Ovary (tissue), 9 donors: Measurements from ENCODE around the gene THRA. TPM values are rescaled to one million over a fixed set of nuclear protein-coding genes. Genes with fewer than 3 reads are reported as not detected.

ENCODE experiments used
- DNase-seq, 5 donors: peaks; one replicate each; pipeline ENCODE4 v3.0.0-alpha.2; 2019 to 2020
- H3K27ac ChIP-seq, 2 donors: fragments of 200-600 bp; one replicate each; pipeline versions ENCODE4 v1.5.1 to v1.8.0; 2019 to 2022
- H3K27me3 ChIP-seq: fragments of 200-600 bp; one replicate; pipeline ENCODE4 v1.8.0; 2022
- H3K36me3 ChIP-seq: fragments of 200-600 bp; sonication (generic); one replicate; pipeline ENCODE4 v1.5.1; 2019
- H3K4me1 ChIP-seq: one replicate; pipeline ENCODE4 v1.8.1; 2013; ENCODE audit warnings: mild to moderate bottlenecking, moderate library complexity; ENCODE audit not compliant: insufficient read depth
- H3K4me3 ChIP-seq: fragments of 200-600 bp; sonication (generic); one replicate; pipeline ENCODE4 v1.5.1; 2017
- H3K9me3 ChIP-seq, 2 donors: fragments of 200-600 bp in 1 of 2; sonication (generic) in 1 of 2; one replicate each; pipeline versions ENCODE4 v1.5.1 to v1.8.1; 2013 to 2019; ENCODE audit warnings: mild to moderate bottlenecking in 1 of 2, moderate library complexity in 1 of 2
- EP300 ChIP-seq: sonication (generic); formaldehyde crosslinking; IDR thresholded peaks from one replicate; pipeline ENCODE4 v1.6.1; 2017; ENCODE audit warnings: antibody characterized with exemption
- POLR2A ChIP-seq: fragments of 450-650 bp; IDR thresholded peaks from one replicate; pipeline ENCODE4 v1.6.1; 2017; ENCODE audit warnings: antibody characterized with exemption, mild to moderate bottlenecking, moderate library complexity
- WGBS, 3 donors: extraction: QIAGEN DNeasy Blood & Tissue Kit in 1 of 3; methylation state at CpG; one replicate each; pipeline versions ENCODE4 v1.1.5 to v1.1.7; 2013 to 2017; 5-methylcytosine and 5-hydroxymethylcytosine counted together
- intact Hi-C, 4 donors: fragments of 100-400 bp; cut with DNase I; formaldehyde crosslinking; loops; one replicate each; pipeline versions ENCODE4 v1.11.0 to v1.15.1; 2022 to 2023
- polyA plus RNA-seq, 2 donors: library from polyadenylated mRNA; stranded (reverse); fragments of 200-250 nt in 1 of 2; fragments of 350-450 nt in 1 of 2; fragmentation: Illumina TruSeq in 1 of 2; extraction: RNeasy Lipid Tissue Mini Kit (QIAGEN cat#74804) in 1 of 2; gene quantifications; one replicate each; pipeline ENCODE4 v1.2.3, GENCODE V29; 2013 to 2014
- total RNA-seq, 7 donors: library from RNA; depleted of rRNA in 2 of 7; stranded (reverse); fragments of >200 nt in 2 of 7; fragmentation: NEBNext Ultra II Directional in 3 of 7; extraction: Animal tissue kit (Norgen Biotek cat#: 25700) in 3 of 7; gene quantifications; one replicate each; pipeline versions ENCODE4 v1.1.0 to v1.2.4, GENCODE V29; 2016 to 2023
- TF ChIP-seq, protein P1 (sequence below), 3 donors: fragments of 450-650 bp in 2 of 3; fragments of 200-600 bp in 1 of 3; IDR thresholded peaks; one replicate each; pipeline versions ENCODE4 v1.5.1 to v1.8.0; 2016 to 2022; ENCODE audit warnings: antibody characterized with exemption in 3 of 3, mild to moderate bottlenecking in 1 of 3
- donor health status: DM: no; HTN: no; CAD: no; lungs with moderate emphysema.
- donor health status: DM: no; HTN: no; CAD: no.
- donor health status: Bipolar disorder and iron deficiency.
- donor health status: DM: yes; HTN: yes; CAD: no.
- donor health status: DM: no; HTN: no; CAD: no.
- donor health status: DM: yes; HTN: yes; CAD: no.

Gene THRA
- total and polyA plus RNA-seq, 9 donors = 51.4 to 129 (median 87.2) TPM

DNA sequence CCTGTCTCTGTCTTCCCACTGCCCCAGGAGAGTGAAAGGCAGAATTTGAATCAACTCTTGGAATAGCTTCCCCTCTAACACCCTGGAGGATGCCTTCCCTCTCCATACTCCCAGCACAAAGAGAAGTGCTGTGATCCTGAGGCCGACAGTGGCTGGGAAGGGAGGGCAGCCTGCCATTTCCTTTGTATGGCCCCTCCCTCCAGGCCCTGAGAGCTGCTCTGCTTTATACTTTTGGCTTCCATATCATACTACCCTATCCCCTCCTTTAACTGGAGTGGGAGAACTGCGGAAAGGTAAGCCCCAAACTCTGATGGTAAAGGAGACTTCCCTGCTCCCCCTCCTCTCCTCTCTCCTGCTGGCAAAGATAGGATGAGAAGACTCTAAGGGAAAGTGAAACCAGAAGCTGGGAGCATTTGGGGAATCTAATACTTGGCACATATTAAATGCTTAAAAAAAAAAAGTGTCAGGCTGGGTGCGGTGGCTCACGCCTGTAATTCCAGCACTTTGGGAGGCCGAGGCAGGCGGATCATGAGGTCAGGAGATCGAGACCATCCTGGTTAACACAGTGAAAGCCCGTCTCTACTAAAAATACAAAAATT is 4.5 kb upstream of the THRA start:
- H3K27ac ChIP-seq = peak overlapping the region; percentile 44 to 73
- H3K9me3 ChIP-seq = no peaks in the 10 kb centered on the region
- intact Hi-C loops = no loop called here
- TF ChIP-seq, protein P1, sequence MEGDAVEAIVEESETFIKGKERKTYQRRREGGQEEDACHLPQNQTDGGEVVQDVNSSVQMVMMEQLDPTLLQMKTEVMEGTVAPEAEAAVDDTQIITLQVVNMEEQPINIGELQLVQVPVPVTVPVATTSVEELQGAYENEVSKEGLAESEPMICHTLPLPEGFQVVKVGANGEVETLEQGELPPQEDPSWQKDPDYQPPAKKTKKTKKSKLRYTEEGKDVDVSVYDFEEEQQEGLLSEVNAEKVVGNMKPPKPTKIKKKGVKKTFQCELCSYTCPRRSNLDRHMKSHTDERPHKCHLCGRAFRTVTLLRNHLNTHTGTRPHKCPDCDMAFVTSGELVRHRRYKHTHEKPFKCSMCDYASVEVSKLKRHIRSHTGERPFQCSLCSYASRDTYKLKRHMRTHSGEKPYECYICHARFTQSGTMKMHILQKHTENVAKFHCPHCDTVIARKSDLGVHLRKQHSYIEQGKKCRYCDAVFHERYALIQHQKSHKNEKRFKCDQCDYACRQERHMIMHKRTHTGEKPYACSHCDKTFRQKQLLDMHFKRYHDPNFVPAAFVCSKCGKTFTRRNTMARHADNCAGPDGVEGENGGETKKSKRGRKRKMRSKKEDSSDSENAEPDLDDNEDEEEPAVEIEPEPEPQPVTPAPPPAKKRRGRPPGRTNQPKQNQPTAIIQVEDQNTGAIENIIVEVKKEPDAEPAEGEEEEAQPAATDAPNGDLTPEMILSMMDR (IDR thresholded peaks at IDR 0.05) = no peak
- TF ChIP-seq EP300 = no peak
- TF ChIP-seq POLR2A = no peak
- H3K4me3 ChIP-seq = no peak overlapping the region
- 19 to 33% (median 27%) methylated on average over 8 of the region's 8 CpGs for WGBS, 3 donors
- peaks cover 6% of the 10 kb centered on the region for H3K4me1 ChIP-seq
- peak in 1 of 5 donors; percentile 59 for DNase-seq
- H3K27me3 ChIP-seq = no peaks in the 10 kb centered on the region
- no peaks in the 10 kb centered on the region for H3K36me3 ChIP-seq

DNA sequence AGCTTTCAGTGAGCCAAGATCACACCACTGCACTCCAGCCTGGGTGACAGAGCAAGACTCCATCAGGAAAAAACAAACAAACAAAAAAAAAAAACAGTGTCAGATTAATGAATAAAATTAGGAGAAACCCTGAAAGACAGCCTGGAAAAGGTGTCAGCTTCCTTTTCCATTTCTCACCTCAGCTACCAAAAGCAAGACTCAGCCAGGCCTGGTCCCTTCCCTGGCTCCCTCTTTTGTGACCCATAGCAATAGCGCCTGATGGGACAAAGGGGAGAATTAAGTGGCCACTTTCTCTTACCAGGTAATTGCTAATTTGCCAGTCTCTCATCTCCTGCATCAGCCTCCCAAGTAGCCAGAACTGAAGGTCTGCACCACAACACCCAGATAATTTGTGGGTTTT is 3.9 kb upstream of the THRA start:
- DNase-seq = no peak
- no peaks in the 10 kb centered on the region for H3K27me3 ChIP-seq
- intact Hi-C loops = no loop called here
- H3K27ac ChIP-seq = peak overlapping the region in 1 of 2 donors; percentile 73
- no peaks in the 10 kb centered on the region for H3K36me3 ChIP-seq
- 90 to 100% (median 96%) methylated on average over 1 of the region's 1 CpG for WGBS, 3 donors
- peaks cover 6% of the 10 kb centered on the region for H3K4me1 ChIP-seq
- no peak overlapping the region for H3K4me3 ChIP-seq
- TF ChIP-seq, protein P1 (IDR thresholded peaks at IDR 0.05) = no peak
- no peak for TF ChIP-seq POLR2A
- TF ChIP-seq EP300 = no peak
- H3K9me3 ChIP-seq = no peaks in the 10 kb centered on the region

DNA sequence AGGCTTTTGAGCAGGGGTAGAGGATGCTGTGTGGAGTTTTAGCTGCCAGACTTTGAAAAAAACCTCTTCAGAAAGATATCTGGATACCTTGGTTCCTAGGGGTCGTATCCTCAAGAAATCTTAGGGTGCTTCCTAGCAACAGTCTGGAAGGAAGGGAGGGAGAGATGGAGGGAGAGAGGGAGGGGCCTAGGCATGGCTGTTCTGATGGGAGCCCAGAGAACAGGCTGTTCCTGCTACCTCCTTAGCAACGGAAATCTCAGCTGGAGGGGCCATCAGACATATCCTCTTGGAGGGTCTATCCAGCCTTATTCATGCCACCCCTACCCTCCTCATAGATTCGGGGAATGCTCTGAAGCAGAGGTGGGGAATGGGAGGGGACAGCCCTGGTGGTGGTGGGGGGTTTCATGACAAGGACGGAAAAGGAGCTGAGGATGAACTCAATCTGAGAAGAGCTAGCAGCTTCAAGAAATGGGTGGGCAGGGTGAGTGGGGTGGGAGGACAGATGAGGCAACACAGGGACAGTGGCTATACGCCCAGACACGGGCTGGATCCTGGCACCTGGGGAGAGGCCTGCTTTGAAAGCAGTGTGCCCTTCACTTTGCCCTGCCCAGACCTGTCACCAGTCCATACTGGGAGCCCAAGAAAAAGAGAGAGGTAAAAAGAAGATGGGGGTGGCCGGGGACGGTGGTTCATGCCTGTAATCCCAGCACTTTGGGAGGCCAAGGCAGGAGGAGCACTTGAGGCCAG is 2.9 kb upstream of the THRA start:
- Histone ChIP-seq H3K9me3 (no peaks in the 10 kb centered on the region), H3K36me3 (no peaks in the 10 kb centered on the region), H3K27me3 (no peaks in the 10 kb centered on the region), H3K4me3 (no peak overlapping the region), H3K4me1 (peaks cover 9% of the 10 kb centered on the region), H3K27ac (no peak overlapping the region)
- no peak for DNase-seq
- TF ChIP-seq EP300 = no peak
- TF ChIP-seq, protein P1 (IDR thresholded peaks at IDR 0.05) = no peak
- 68 to 78% (median 76%) methylated on average over 8 of the region's 8 CpGs for WGBS, 3 donors
- intact Hi-C loops = loop anchor here in 3 of 4 donors (5.0 to 10.0 kb wide), 4 partner anchors 37 to 835 kb away; partner anchors contain the start of gene STAC2 (in 1 of the 3)

DNA sequence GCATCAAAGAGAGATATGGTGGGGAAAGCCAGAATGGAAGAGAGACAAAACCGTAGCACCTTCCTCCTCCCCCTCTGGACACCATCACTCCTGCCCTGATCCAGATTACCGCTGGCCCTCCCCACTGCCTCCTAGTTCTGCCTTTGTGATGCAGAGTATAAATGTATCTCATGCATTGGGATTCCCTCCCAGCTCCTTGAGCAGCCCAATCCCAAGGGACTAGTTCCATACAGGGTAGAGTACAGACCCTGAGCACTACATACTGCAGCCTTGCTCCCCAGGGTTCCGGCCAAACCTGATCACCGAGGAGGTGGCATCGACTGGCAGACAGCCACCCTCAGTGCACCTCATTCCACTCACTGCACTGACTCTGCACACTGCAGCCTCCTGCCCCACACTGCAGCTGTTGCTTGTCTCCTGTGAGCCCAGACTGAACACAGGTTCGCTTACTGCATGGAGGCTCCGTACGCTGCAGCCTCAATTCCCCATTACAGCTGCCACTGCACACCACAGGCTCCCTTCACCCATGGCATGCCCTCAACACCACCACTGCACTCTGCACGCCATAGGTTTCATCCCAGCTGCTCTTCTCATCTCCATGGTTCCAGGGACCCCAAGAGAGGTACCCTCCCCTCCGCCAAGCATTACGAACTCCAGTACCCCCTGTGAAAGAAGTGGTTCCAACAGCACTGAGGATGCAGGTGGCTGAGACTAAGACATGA is 1.7 kb upstream of the THRA start:
- H3K36me3 ChIP-seq = no peaks in the 10 kb centered on the region
- DNase-seq = no peak
- intact Hi-C loops = loop anchor here in 3 of 4 donors (5.0 to 10.0 kb wide), 4 partner anchors 36 to 836 kb away; partner anchors contain the start of gene STAC2 (in 1 of the 3)
- H3K27ac ChIP-seq = no peak overlapping the region
- H3K27me3 ChIP-seq = no peaks in the 10 kb centered on the region
- H3K4me1 ChIP-seq = peaks cover 12% of the 10 kb centered on the region
- TF ChIP-seq EP300 = no peak
- TF ChIP-seq POLR2A = no peak
- TF ChIP-seq, protein P1 (IDR thresholded peaks at IDR 0.05) = no peak
- no peaks in the 10 kb centered on the region for H3K9me3 ChIP-seq
- no peak overlapping the region for H3K4me3 ChIP-seq
- WGBS, 3 donors = 80 to 82% (median 80%) methylated on average over 11 of the region's 11 CpGs
